Caco-2 (cell line): ENCODE measurements around the gene C17orf78. TPM values are rescaled to one million over a fixed set of nuclear protein-coding genes. Genes with fewer than 3 reads are reported as not detected.
"Not testable (repeated sequence)": the region's sequence is repeated elsewhere in the genome, so short reads cannot be mapped to it uniquely, and the experiment has no call there.

Experiments used
- BruUV-seq: library from RNA; stranded (reverse); fragments of 400-500 nt; replicated peaks from 2 replicates; lab custom pipeline; 2021; lab: Mats Ljungman, UMichigan
- CTCF ChIA-PET: fragments of 300-600 bp; sonication (Branson Sonifier 250); formaldehyde crosslinking; loops from one replicate; lab custom pipeline; 2022; ENCODE audit warnings: antibody characterized with exemption; lab: Charles Lee
- POLR2A ChIA-PET: fragments of 300-600 bp; sonication (Branson Sonifier 250); formaldehyde crosslinking; loops from one replicate; lab custom pipeline; 2022; ENCODE audit warnings: antibody characterized with exemption; lab: Charles Lee
- DNase-seq, 2 experiments: peaks; one replicate each; pipeline versions ENCODE4 v3.0.0 to v3.0.0-alpha.2; 2020 to 2022
- H3K27me3 ChIP-seq: replicated peaks from 2 replicates; pipeline ENCODE4 v1.6.0; 2011; ENCODE audit warnings: low read length; ENCODE audit not compliant: control insufficient read depth, insufficient read depth
- H3K36me3 ChIP-seq: 2 replicates; pipeline ENCODE4 v1.5.1; 2011; ENCODE audit warnings: low read length; ENCODE audit not compliant: control insufficient read depth, insufficient read depth
- H3K4me1 ChIP-seq: fragments of 250-450 bp; sonication (Bioruptor Pico); 2 replicates; pipeline ENCODE4 v1.5.1; 2020; ENCODE audit warnings: mild to moderate bottlenecking
- H3K4me3 ChIP-seq: 2 replicates; pipeline ENCODE4 v1.5.1; 2011; ENCODE audit warnings: low read depth, mild to moderate bottlenecking, control low read depth, low read length
- H3K9me3 ChIP-seq: fragments of 250-450 bp; sonication (Bioruptor Pico); 2 replicates; pipeline ENCODE4 v1.5.1; 2020; ENCODE audit warnings: mild to moderate bottlenecking, moderate library complexity
- H3K27ac Mint-ChIP-seq: one replicate; pipeline ENCODE4 v1.8.0; 2022; ENCODE audit warnings: mixed read lengths; ENCODE audit not compliant: unreplicated experiment
- H3K27me3 Mint-ChIP-seq: one replicate; pipeline ENCODE4 v1.8.0; 2022; ENCODE audit warnings: mixed read lengths; ENCODE audit not compliant: insufficient read depth, unreplicated experiment
- H3K36me3 Mint-ChIP-seq: one replicate; pipeline ENCODE4 v1.8.0; 2022; ENCODE audit warnings: mild to moderate bottlenecking, mixed read lengths; ENCODE audit not compliant: insufficient read depth, unreplicated experiment
- H3K4me1 Mint-ChIP-seq: one replicate; pipeline ENCODE4 v1.8.0; 2022; ENCODE audit warnings: low read depth, mixed read lengths; ENCODE audit not compliant: unreplicated experiment
- H3K4me3 Mint-ChIP-seq: one replicate; pipeline ENCODE4 v1.8.0; 2022; ENCODE audit warnings: mild to moderate bottlenecking, moderate library complexity, mixed read lengths; ENCODE audit not compliant: unreplicated experiment
- H3K9me3 Mint-ChIP-seq: one replicate; pipeline ENCODE4 v1.8.0; 2022; ENCODE audit warnings: mixed read lengths; ENCODE audit not compliant: unreplicated experiment
- CTCF ChIP-seq, 2 experiments: fragments of 200-600 bp in 1 of 2; IDR thresholded peaks; 1 replicate in 1 of 2; 2 replicates in 1 of 2; pipeline versions ENCODE4 v1.5.1 to v1.8.0; 2011 to 2022; ENCODE audit warnings: antibody characterized with exemption in 1 of 2, control low read depth in 1 of 2, inconsistent platforms in 1 of 2, low read depth in 1 of 2, low read length in 1 of 2, mild to moderate bottlenecking in 1 of 2, moderate library complexity in 1 of 2; ENCODE audit not compliant: insufficient read depth in 1 of 2, severe bottlenecking in 1 of 2, unreplicated experiment in 1 of 2
- intact Hi-C: fragments of 100-400 bp; cut with micrococcal nuclease; formaldehyde crosslinking; loops from one replicate; pipeline ENCODE4 v1.10.0; 2022; ENCODE audit not compliant: unreplicated experiment
- total RNA-seq: library from RNA; stranded (reverse); gene quantifications from 2 replicates; pipeline ENCODE4 v1.2.3, GENCODE V29; 2022

Gene C17orf78
- total RNA-seq, 1 experiment from 2014 or later, result not detected

GRCh38 chr17:37405955-37406634 lies 30.3 kb downstream of the C17orf78 start:
- H3K4me1 ChIP-seq, result peaks cover 14% of the 10 kb centered on the region; the same call in 1 of the 2 replicates
- H3K27me3 ChIP-seq, result no peaks in the 10 kb centered on the region
- H3K27ac Mint-ChIP-seq, result peak overlapping the region; percentile 87
- peak overlapping the region; percentile 93 for H3K4me3 Mint-ChIP-seq
- peak overlapping the region; percentile 99 for H3K4me3 ChIP-seq
- no peaks in the 10 kb centered on the region for H3K27me3 Mint-ChIP-seq
- H3K36me3 Mint-ChIP-seq, result peaks cover 46% of the 10 kb centered on the region
- POLR2A ChIA-PET, result interaction anchor here (1.1 kb wide), 1 partner anchor 47 kb away, joined by 3 read pairs; no protein-coding TSS in a partner anchor
- no peaks in the 10 kb centered on the region for H3K9me3 Mint-ChIP-seq
- intact Hi-C loops, result loop anchor here (2.0 kb wide), 1 partner anchor 83 kb away; the partner anchor contains the start of gene DUSP14
- H3K9me3 ChIP-seq, result no peaks in the 10 kb centered on the region
- TSS peak; percentile 77 for BruUV-seq
- H3K4me1 Mint-ChIP-seq, result peaks cover 10% of the 10 kb centered on the region
- CTCF ChIA-PET, result interaction anchor here (1.9 kb wide), 1 partner anchor 33 kb away, joined by 6 read pairs; no protein-coding TSS in a partner anchor
- peaks cover 1% of the 10 kb centered on the region for H3K36me3 ChIP-seq
- no peak for TF ChIP-seq CTCF (IDR thresholded peaks at IDR 0.05; ENCODE audit: insufficient read depth in 1 of 2, low read depth in 1 of 2, low read length in 1 of 2, severe bottlenecking in 1 of 2, unreplicated experiment in 1 of 2)
- peak in 1 of 2 experiments; percentile 17 for DNase-seq

- H3K4me3 Mint-ChIP-seq, result peak within 1 kb of the TSS; percentile 93
- BruUV-seq, result no TSS peak
These were observed 31.1 kb downstream of the C17orf78 start, which contains the start of the genes ACACA and TADA2A for GRCh38 chr17:37406635-37407461. Gene ACACA, minus strand, starts transcription at chr17:37406836. Its CDS starts 537 bp downstream, at chr17:37406299. Gene TADA2A, plus strand, starts transcription at chr17:37406886. Its CDS starts 4,480 bp downstream, at chr17:37411366.

GRCh38 chr17:37408145-37408479 lies 32.3 kb downstream of the C17orf78 start:
- POLR2A ChIA-PET, result interaction anchor here (1.9 kb wide), 1 partner anchor 49 kb away, joined by 20 read pairs; no protein-coding TSS in a partner anchor
- Mint-ChIP-seq H3K36me3 (peaks cover 61% of the 10 kb centered on the region), H3K4me3 (peak overlapping the region; percentile 93)
- DNase-seq, H3K27me3 Mint-ChIP-seq, BruUV-seq, H3K36me3 ChIP-seq, H3K9me3 Mint-ChIP-seq, intact Hi-C loops, H3K27ac Mint-ChIP-seq, H3K4me1 Mint-ChIP-seq, H3K27me3 ChIP-seq, H3K4me3 ChIP-seq, H3K9me3 ChIP-seq: not testable (repeated sequence)
- CTCF ChIA-PET, result interaction anchor here (1.4 kb wide), 1 partner anchor 34 kb away, joined by 6 read pairs; no protein-coding TSS in a partner anchor
- peaks cover 14% of the 10 kb centered on the region; the same call in 1 of the 2 replicates for H3K4me1 ChIP-seq

More at GRCh38 chr17:37406635-37407461, 31.1 kb downstream of the C17orf78 start, which contains the start of the genes ACACA and TADA2A:
- Histone ChIP-seq H3K9me3 (no peaks in the 10 kb centered on the region), H3K4me3 (peak within 1 kb of the TSS; percentile 99), H3K36me3 (peaks cover 1% of the 10 kb centered on the region), H3K27me3 (no peaks in the 10 kb centered on the region), H3K4me1 (peaks cover 14% of the 10 kb centered on the region; the same call in 1 of the 2 replicates)
- intact Hi-C loops, result loop anchor here (2.0 kb wide), 1 partner anchor 82 kb away; the partner anchor contains the start of gene DUSP14
- Mint-ChIP-seq H3K9me3 (no peaks in the 10 kb centered on the region), H3K36me3 (peaks cover 54% of the 10 kb centered on the region), H3K27ac (peak within 1 kb of the TSS; percentile 87), H3K4me1 (peaks cover 10% of the 10 kb centered on the region), H3K27me3 (no peaks in the 10 kb centered on the region)
- peak; percentile 86 to 92 for DNase-seq
- ChIA-PET CTCF (interaction anchor here (0.6 to 1.9 kb wide), 3 partner anchors 9 to 34 kb away, joined by 4 to 6 read pairs (median 5); no protein-coding TSS in a partner anchor), POLR2A (interaction anchor here (0.7 to 1.9 kb wide), 5 partner anchors 21 to 83 kb away, joined by 3 to 20 read pairs (median 6); partner anchors contain the start of gene DUSP14)
- TF ChIP-seq CTCF (IDR thresholded peaks at IDR 0.05; ENCODE audit: insufficient read depth in 1 of 2, low read depth in 1 of 2, low read length in 1 of 2, severe bottlenecking in 1 of 2, unreplicated experiment in 1 of 2), result no peak
